Inferior parietal cortex (tissue), 1 donor: Measurements from ENCODE around the gene ARMH2.
A peak's percentile ranks its signal among the peaks of the same experiment; 100 is the strongest.
"Not testable (repeated sequence)": the region's sequence is repeated elsewhere in the genome, so short reads cannot be mapped to it uniquely, and the experiment has no call there.

Experiments
- DNase-seq: peaks from one replicate; pipeline ENCODE4 v3.0.0-alpha.2; 2016; ENCODE audit errors: extremely low spot score

Gene ARMH2

DNA sequence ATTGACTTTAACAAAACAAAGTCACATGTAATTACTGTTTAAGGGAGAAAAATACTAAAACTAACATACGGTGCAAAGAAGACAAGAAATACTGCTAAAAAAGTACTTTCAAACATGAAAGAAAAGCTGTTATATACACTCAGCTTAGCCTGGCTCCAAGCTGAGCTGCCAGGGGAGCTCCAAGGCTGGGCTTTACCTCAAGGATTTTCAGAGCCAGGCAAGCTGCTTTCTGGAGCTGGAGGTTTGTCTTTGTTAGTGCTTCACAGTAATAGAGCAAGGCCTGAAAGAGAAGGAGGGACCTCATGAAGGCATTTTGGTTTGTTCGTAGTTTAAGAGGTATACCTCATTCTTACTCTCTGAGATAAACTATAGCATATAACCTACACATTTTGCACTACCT lies 19.6 kb upstream of the ARMH2 start:
- DNase-seq: no peak

DNA sequence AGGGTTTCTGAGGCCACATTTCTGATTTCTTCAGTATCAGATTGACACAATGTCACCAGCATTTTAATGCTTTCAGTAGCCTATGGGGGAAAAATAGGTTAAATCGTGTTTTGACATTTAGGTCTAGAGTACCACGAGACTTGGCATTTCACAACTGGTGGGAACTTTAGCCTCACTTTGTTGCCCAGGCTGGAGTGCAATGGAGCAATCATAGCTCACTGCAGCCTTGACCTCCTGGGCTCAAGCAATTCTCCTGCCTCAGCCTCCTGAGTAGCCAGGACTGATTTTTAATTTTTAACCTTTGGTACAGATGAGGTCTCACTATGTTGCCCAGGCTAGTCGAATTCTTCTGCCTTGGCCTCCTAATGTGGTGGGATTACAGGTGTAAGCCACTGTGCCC lies 11.0 kb upstream of the ARMH2 start:
- DNase-seq: no peak

DNA sequence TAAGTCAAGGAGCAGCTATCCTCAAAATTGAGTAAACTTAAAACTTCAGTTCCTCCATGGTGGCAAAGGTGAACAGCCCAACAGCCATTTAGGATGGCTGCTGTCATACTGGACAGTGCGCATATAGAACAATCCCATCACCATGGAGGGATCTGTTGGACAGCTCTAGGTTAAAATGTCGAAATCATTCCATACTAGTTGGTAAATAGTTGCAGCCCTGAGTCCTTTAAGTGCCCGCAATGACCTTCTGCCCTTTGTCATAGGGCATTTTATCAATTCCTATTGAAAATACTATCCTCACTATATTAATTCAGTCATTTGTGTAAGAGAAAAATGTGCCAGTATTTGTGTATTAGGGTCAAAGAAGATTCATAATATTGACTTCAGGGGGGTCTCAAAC lies 8.9 kb upstream of the ARMH2 start:
- no peak for DNase-seq

DNA sequence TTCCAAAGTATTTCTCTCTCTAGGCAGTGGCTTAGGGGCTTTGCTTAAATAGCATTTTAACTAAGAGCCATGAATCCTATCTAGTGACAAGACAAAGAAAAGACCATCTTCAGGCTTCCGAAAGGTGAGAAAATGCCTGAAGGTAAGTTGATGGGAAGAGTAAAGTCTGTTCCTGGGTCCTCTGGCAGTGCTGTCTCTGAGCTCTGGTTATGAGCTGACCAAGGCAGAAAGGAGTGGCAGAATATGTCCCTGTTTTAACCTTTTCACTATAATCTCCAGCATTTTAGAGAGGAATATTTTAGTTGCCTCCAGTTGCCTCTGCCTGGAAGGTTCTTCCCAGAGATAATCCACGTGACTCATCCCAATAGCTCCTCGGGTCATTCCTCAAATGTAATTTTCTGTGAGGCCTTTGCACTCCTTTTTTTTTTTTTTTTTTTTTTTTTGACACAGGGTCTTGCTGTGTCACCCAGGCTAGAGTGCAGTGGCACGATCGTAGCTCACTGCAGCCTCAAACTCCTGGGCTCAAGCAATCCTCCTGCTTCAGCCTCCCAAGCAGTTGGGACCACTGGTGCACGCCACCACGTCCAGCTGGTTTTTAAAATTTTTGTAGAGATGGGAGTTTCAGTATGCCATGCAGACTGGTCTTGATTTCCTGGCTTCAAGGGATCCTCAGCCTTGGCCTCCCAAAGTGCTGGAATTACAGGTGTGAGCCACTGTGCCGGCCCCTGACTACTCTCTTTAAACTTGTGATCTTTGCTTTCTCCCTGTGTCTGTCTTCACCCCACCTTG lies 3.7 kb upstream of the ARMH2 start:
- no peak for DNase-seq

DNA sequence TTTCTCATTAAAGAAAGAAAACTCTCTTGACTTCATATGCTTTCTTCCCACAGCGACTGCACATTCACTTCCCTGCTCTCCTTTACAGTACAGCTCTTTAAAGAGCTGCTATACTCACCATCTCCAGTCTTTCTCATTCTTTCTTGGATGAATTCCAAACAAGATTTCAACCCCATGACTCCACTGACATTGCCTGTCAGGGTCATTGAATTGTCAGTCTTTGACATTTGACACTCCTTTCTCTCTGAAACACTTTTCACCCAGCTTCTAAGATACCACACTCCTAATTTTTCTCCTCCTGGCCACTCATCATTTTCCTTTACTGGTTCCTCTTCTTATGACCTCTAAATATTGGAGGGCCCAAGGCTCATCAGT lies 811 bp upstream of the ARMH2 start:
- no peak for DNase-seq

DNA sequence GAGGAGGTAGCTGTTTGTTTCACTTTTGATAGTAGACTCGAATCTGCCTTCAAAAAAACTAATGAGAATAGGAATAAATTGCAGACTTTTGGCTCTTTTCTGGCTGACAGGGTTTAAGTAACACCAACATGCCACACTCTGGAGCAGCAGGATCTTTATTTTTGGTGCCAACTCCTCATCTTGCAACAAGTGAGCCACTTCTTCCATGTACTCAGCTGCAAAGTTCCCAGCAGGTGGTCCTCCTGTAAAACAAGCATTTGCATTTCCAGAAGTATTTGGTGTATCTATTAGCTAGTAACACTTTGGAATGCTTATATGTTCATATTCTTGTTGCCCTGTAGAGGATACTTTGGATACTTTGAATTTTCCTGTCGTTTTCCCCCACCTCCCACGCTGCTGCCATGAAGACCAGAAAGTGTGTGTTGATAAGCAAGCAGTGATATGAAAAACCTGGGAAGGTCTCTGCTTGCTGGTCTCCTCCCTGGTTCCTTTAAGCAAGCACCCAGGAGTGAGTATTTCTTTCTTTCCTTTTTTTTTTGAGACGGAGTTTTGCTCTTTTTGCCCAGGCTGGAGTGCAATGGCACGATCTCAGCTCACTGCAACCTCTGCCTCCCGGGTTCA lies 1.0 kb downstream of the ARMH2 start:
- no peak for DNase-seq

DNA sequence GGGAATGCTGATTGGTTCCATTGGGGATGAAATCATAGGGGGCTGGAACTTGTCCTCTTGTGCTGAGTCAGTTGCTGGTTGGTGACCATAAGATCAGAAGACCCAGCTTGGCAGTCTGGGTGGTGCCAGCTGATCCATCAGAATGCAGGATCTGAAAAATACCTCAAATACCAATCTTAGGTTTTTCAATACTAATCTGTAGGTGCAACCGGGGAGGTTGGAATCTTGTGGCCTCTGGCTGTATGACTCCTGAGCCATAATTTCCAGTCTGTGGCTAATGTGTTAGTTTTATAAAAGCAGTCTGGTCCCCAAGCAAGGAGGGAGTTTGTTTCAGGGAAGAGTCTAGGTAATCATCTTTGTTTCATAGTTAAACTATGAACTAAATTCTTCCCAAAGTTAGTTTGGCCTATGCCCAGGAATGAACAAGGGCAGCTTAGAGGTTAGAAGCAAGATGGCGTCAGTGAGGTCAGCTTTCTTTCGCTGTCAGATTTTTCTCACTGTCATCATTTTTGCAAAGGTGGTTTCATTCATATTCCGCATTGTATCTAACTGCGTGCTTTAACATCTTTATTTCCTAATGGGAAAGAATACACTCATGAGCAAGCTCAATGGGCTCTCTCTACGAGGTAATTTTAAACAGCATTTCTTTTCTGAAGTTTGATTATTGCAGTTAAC lies 2.0 kb downstream of the ARMH2 start:
- DNase-seq: no peak

DNA sequence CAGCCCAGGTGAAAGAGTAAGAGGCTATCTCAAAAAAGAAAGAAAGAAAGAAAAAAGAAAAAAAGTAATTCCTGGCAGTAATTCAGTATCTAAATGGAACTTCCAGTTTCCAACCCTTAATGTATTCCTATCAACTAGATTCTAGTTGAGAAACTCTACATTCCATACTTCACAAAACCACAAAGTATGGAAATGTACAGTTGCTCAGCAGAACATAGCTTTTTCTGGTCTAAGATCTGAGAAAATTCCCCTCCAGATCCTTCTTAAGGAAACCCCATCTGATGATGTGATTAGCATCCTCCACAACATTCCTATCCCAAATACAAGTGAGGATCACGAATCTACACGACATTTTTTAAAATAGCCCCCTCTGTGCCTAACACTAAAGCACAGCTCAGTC lies 3.6 kb downstream of the ARMH2 start:
- DNase-seq: no peak

DNA sequence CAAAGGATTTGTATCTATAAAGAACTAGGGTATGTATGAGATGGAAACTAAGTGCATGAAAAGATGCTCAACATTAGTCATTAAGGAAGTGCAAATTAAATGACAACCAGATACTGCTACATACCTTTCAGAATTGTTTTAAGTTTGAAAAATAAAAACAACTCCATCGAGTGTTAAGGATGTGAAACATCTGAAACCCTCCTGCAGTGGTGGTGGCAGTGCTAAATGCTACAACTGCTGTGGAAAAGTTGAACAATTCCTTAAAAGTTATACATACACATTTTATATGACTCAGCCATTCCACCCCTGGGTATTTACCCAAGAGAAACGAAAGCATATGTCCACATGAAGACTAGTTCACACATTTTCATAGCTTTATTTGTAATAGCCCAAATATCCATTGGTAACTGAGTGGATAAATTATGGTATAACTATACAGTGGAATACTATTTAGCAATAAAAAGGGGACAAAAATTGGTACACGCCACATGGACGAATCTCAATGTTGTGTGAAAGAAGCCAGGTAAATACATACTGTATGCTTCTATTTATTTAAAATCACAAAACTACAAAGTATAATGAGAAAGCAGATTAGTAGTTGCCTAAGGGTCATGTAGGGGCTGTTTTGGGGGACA lies 10.6 kb downstream of the ARMH2 start:
- no peak for DNase-seq

DNA sequence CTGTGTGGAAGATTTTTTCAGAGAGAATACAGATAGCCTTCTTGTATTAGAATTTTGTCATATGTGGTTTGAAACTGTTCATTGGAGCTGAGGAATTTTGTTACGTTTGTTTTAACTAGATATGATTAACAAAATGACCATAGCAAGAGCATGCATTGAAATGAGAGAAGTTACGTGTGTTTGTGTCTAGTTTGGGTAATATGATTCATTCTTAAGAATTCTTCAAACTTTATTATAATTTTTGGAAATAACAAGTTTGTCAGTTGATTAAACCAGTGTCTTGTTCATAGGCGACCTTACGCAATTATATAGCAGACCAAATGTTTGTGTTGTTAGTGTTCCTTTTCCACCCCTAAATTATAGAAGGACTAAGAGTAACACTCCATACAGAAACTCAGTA lies 18.5 kb downstream of the ARMH2 start:
- DNase-seq: no peak

DNA sequence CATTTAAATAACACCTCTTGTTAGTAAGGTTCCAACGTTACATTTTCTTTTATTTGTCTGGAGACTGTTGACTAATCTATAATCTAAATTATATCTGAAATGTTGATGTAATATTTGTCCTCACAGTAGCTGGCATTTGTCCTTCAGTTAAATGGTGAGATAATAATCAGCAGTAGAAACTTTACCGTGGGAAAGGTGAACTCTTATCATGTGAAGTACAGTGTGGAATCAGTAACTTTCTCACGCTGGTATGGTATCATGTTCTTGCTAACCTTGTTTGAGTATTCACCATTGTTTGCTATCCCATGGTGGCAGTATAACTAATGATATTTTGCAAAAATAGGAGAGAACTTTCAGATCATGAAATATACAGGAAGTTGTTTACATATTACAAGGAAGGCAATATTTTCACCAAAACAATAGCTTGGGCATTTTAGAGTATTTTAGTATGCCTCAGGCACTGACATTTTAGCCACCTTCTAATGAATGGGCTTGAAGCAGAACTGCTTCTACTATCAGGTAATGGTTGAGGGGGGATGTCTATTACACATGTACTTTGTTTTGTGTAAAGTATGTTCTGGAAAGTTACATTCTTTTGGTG lies 19.2 kb downstream of the ARMH2 start:
- DNase-seq: no peak

DNA sequence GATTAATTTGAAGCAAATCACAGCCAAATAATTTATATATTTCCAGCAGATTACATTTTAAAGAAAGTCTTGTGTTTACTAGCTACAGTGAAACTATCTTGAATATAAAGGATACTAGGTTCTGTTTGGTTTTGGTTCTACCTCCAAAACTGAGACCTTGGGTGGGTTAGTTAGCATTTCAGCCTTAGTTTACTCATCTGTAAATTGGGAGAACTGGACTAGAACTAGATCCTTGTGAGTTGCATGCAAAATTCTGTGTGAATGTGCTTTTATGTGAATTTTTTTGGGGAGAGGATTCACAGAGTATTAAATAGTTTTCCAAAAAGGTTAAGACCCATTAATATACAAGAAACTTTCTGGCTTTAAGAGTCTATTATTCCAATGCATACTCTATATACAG lies 19.8 kb downstream of the ARMH2 start:
- DNase-seq: no peak

DNA sequence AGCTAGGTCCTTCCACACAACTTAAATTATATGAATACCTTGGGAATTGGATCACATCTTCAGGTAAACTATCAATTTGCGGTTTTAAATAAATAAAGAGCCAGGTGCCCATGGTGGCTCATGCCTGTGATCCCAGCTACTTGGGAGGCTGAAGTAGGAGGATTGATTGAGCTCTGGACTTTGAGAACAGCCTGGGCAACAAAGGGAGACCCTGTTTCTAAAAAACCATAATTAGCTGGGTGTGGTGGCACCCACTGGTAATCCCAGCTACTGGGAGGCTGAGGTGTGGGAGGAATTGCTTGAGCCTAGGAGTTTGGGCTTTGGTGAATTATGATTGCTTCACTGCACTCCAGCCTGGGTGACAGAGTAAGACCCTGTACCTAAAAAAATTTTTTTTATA lies 20.6 kb downstream of the ARMH2 start:
- no peak for DNase-seq

DNA sequence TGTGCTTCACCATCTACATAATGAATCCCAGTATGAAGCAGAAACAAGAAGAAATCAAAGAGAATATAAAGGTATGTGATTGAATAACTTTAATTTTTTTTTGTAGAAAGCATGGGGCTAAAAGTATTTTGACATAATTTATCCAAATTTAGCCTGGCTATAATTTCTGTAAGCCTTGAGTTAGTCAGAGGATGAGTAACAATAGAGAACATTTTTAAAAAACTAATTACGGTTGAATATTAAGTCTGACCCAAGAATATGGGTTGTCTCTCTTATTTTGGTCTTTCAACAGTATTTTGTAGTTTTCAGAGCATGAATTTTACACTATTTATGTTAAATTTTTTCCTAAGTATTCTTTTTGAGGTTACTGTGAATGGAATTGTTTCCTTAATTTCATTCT lies 21.5 kb downstream of the ARMH2 start:
- DNase-seq: no peak

DNA sequence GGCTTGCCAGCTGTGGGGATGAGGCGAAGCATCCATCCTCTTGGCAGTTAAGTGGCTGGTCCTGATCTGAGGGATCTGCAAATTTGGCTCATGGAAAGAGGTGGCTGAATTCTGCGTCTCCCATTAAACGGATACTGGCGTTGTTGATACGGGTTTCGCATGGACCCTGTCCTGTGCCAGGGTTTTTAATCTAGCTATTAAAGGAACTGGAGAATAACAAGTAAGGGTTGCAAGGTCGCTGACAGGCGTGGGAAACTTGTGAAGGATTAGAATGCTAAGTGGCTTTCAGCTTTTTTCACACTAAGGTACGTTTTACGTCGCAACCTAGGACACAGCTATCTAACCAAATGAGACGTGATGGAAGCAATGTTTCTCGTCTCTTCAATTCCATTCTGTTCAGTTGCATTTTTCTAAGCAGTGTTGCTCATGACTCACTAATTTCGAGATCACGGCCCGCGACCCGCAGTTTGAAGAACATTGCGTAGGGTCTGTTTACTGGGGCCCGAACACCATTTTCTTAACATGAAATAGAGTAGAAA lies 23.1 kb downstream of the ARMH2 start:
- DNase-seq: no peak

DNA sequence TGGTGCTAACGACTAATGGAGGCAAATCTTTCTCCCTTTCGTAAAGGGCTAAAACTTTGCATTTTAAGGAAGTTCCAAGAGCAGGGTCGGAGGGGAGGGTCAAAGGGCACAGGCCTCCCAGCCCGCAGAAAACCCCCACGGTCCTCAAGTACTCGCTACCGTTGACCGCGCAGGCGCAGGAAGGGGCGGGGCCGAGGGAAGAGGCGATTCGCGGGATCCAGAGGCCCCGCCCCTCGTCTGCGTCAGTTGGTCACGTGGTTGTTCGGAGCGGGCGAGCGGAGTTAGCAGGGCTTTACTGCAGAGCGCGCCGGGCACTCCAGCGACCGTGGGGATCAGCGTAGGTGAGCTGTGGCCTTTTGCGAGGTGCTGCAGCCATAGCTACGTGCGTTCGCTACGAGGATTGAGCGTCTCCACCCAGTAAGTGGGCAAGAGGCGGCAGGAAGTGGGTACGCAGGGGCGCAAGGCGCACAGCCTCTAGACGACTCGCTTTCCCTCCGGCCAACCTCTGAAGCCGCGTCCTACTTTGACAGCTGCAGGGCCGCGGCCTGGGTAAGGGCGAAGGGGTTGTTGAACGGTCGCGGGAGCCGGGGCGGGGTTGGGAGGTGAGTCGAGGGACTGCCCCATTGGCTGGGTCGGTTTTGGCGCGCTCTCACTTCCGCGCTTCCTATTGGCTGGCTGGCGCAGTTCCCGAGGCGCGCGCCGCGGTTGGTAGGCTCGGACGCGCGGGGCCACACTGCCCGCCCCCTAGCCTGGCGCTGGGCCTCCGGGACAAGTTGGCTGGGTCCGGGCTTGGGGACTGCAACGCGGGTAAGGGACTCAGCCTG lies 23.8 kb downstream of the ARMH2 start, which contains the start of gene GMNN:
GMNN (plus strand) TSS at position 242 of the 824 bp plus-strand sequence. CDS start 2,310 bp downstream, outside the sequence.
- DNase-seq: peak; percentile 96

DNA sequence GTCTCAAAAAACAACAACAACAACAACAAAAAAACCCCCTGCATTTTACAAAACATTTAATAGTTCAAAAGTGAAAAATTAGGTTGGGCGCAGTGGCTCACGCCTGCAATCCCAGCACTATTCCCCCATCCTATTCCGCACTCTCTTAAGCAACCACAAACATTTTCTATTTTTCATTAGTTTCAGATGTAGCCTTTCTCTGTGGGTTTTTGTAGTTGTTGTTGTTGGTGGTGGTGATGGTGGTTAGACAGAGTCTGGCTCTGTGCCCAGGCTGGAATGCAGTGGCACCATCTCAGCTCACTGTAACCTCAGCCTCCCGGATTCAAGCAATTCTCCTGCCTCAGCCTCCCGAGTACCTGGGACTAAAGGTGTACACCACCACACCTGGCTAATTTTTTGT lies 30.4 kb downstream of the ARMH2 start:
- DNase-seq: no peak

DNA sequence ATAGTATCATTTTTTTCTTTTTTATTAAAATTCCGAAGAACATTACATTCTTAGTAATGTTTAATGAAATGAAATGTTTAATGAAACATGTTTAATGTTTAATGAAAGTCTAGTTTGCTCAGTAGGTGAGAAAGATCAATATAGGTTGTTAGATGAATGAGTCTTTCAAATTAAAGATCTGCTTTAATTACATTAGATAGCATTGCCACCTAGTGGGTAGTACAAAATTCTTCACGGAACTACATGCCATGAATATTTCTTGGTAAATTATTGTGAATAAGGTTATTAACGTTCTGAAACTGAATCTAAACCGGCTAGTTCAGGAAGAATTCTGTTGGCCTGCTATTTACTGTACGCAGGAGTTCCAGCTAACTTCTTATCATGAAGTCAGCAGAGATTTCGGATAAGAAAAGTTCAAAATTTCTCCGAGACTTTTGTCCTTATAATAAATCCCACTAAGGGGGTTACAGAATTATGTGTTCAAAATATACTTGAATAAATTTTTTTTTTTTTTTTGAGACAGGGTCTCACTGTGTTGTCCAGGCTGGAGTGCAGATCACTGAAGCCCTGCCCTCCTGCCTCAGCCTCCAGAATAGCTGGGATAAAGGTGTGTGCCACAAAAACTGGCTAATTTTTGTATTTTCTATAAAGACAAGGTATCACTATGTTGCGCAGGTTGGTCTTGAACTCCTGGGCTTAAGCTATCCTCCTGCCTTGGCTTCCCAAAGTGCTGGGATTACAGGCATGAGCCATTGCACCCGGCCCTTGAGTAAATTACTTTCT lies 31.8 kb downstream of the ARMH2 start:
- peak; percentile 61 for DNase-seq

DNA sequence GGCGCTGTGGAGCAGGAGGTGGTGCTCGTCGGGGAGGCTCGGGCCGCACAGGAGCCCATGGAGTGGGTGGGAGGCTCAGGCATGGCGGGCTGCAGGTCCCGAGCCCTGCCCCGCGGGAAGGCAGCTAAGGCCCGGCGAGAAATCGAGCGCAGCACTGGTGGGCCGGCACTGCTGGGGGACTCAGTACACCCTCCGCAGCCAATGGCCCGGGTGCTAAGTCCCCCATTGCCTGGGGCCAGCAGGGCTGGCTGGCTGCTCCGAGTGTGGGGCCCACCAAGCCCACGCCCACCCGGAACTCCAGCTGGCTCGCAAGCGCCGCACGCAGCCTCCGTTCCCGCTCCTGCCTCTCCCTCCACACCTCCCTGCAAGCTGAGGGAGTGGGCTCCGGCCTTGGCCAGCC lies 32.7 kb downstream of the ARMH2 start:
- DNase-seq: not testable (repeated sequence)
